ENCODE results near the gene SH3PXD2B.

- TF ChIP-seq POLR2AphosphoS5 (IDR thresholded peaks at IDR 0.05; ENCODE audit: low read depth, low read length): no peak
- no peak for TF ChIP-seq SIN3A (IDR thresholded peaks at IDR 0.05; ENCODE audit: borderline replicate concordance, insufficient read depth, low read length)
- TF ChIP-seq TAF1 (IDR thresholded peaks at IDR 0.05; ENCODE audit: borderline replicate concordance, insufficient read depth, low read length): no peak
- TF ChIP-seq REST (IDR thresholded peaks at IDR 0.05; ENCODE audit: insufficient read depth in 1 of 2, low read depth in 2 of 2, low read length in 2 of 2): no peak
- TF ChIP-seq FOXP2 (optimal IDR thresholded peaks at IDR 0.05; ENCODE audit: borderline replicate concordance, extremely low read depth, extremely low read length, insufficient read depth): no peak
Observed at GRCh38 chr5:172303162-172303561, 151.2 kb downstream of the SH3PXD2B start.

Data from PFSK-1 (cell line).